PC-3 (cell line): ENCODE measurements around the gene CILP.

Source experiments
- EZH2 ChIP-seq: fragments of 300-600 bp; sonication (generic); IDR thresholded peaks from one replicate; pipeline ENCODE4 v1.6.1; 2017; ENCODE audit warnings: antibody characterized with exemption, mild to moderate bottlenecking, low read length; ENCODE audit not compliant: unreplicated experiment
- EZH2phosphoT487 ChIP-seq: fragments of 300-600 bp; sonication (generic); IDR thresholded peaks from 2 replicates; pipeline ENCODE4 v1.6.1; 2018; ENCODE audit warnings: mild to moderate bottlenecking, antibody characterized with exemption, low read length, borderline replicate concordance
- TF ChIP-seq, protein P1 (sequence below): fragments of 300-600 bp; sonication (generic); conservative IDR thresholded peaks from 2 replicates; pipeline ENCODE4 v1.5.1; 2017; ENCODE audit warnings: antibody characterized with exemption, low read depth, mild to moderate bottlenecking, low read length

DNA sequence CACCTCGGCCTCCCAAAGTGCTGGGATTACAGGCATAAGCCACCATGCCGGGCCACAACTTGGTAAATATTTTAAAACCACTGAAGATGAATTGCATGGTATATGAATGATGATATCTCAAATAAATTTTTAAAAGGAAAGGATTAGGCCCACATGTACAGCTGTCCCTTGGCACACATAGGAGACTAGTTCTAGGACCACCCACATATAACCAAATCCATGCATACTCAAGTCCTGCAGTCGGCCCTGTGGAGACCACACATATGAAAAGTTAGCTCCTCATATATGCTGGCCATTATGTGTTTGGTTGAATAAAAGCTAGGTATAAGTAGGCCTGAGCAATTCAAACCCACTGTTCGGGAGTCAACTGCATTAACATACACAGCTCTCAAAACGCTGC lies 36.8 kb downstream of the CILP start:
- TF ChIP-seq, protein P1, sequence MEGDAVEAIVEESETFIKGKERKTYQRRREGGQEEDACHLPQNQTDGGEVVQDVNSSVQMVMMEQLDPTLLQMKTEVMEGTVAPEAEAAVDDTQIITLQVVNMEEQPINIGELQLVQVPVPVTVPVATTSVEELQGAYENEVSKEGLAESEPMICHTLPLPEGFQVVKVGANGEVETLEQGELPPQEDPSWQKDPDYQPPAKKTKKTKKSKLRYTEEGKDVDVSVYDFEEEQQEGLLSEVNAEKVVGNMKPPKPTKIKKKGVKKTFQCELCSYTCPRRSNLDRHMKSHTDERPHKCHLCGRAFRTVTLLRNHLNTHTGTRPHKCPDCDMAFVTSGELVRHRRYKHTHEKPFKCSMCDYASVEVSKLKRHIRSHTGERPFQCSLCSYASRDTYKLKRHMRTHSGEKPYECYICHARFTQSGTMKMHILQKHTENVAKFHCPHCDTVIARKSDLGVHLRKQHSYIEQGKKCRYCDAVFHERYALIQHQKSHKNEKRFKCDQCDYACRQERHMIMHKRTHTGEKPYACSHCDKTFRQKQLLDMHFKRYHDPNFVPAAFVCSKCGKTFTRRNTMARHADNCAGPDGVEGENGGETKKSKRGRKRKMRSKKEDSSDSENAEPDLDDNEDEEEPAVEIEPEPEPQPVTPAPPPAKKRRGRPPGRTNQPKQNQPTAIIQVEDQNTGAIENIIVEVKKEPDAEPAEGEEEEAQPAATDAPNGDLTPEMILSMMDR = no peak
- no peak for TF ChIP-seq EZH2
- no peak for TF ChIP-seq EZH2phosphoT487
